Astrocyte (in vitro differentiated cells and primary cell): Measurements from ENCODE around the gene ITGAX. TPM values are rescaled to one million over a fixed set of nuclear protein-coding genes. Genes with fewer than 3 reads are reported as not detected.
"Not testable (repeated sequence)": the region's sequence is repeated elsewhere in the genome, so short reads cannot be mapped to it uniquely, and the experiment has no call there.

Experiments
- DNase-seq: peaks from one replicate; pipeline ENCODE4 v3.0.0-alpha.2; 2010; ENCODE audit warnings: low read depth
- FAIRE-seq: peaks from 2 replicates; lab custom pipeline; 2011; peaks lifted over from hg19 to GRCh38; lab: Jason Lieb, UNC
- H2AFZ ChIP-seq: 2 replicates; pipeline ENCODE4 v1.6.0; 2012; ENCODE audit warnings: low read depth, low read length, inconsistent platforms
- H3K27ac ChIP-seq: 2 replicates; pipeline ENCODE4 v1.5.1; 2011; ENCODE audit warnings: low read depth, low read length, inconsistent platforms
- H3K27me3 ChIP-seq: 2 replicates; pipeline ENCODE4 v1.6.0; 2011; ENCODE audit warnings: low read length, inconsistent platforms; ENCODE audit not compliant: insufficient read depth
- H3K36me3 ChIP-seq: 2 replicates; pipeline ENCODE4 v1.5.1; 2011; ENCODE audit warnings: low read length, inconsistent platforms; ENCODE audit not compliant: insufficient read depth
- H3K4me1 ChIP-seq: 2 replicates; pipeline ENCODE4 v1.5.1; 2011; ENCODE audit warnings: low read length, inconsistent platforms; ENCODE audit not compliant: insufficient read depth
- H3K4me2 ChIP-seq: 2 replicates; pipeline ENCODE4 v1.6.0; 2012; ENCODE audit warnings: low read length, inconsistent platforms
- H3K4me3 ChIP-seq: 2 replicates; pipeline ENCODE4 v1.5.1; 2011; ENCODE audit warnings: low read depth, mild to moderate bottlenecking, low read length, inconsistent platforms; ENCODE audit not compliant: insufficient read depth
- H3K79me2 ChIP-seq: 2 replicates; pipeline ENCODE4 v1.6.0; 2012; ENCODE audit warnings: mild to moderate bottlenecking, low read length, inconsistent platforms; ENCODE audit not compliant: insufficient read depth
- H3K9ac ChIP-seq: 2 replicates; pipeline ENCODE4 v1.6.0; 2012; ENCODE audit warnings: mild to moderate bottlenecking, low read length, inconsistent platforms
- H3K9me3 ChIP-seq: 2 replicates; pipeline ENCODE4 v1.5.1; 2012; ENCODE audit warnings: low read depth, mild to moderate bottlenecking, low read length, inconsistent platforms; ENCODE audit not compliant: insufficient read depth
- H4K20me1 ChIP-seq: 2 replicates; pipeline ENCODE4 v1.6.0; 2012; ENCODE audit warnings: low read length, inconsistent platforms; ENCODE audit not compliant: insufficient read depth
- H3K27ac Mint-ChIP-seq: one replicate; pipeline ENCODE4 v1.8.0; 2021; ENCODE audit warnings: mild to moderate bottlenecking, mixed read lengths; ENCODE audit not compliant: unreplicated experiment
- H3K27me3 Mint-ChIP-seq: one replicate; pipeline ENCODE4 v1.8.0; 2021; ENCODE audit warnings: low read depth, mixed read lengths; ENCODE audit not compliant: unreplicated experiment
- H3K36me3 Mint-ChIP-seq: one replicate; pipeline ENCODE4 v1.8.0; 2021; ENCODE audit warnings: low read depth, mixed read lengths; ENCODE audit not compliant: unreplicated experiment
- H3K4me1 Mint-ChIP-seq: one replicate; pipeline ENCODE4 v1.8.0; 2021; ENCODE audit warnings: low read depth, mixed read lengths; ENCODE audit not compliant: unreplicated experiment
- H3K4me3 Mint-ChIP-seq: one replicate; pipeline ENCODE4 v1.8.0; 2021; ENCODE audit warnings: mild to moderate bottlenecking, moderate library complexity, mixed read lengths; ENCODE audit not compliant: unreplicated experiment
- H3K9me3 Mint-ChIP-seq: one replicate; pipeline ENCODE4 v1.8.0; 2021; ENCODE audit warnings: mild to moderate bottlenecking, mixed read lengths; ENCODE audit not compliant: unreplicated experiment
- CTCF ChIP-seq: IDR thresholded peaks from 2 replicates; pipeline ENCODE4 v1.5.1; 2011; ENCODE audit warnings: low read depth, mild to moderate bottlenecking, inconsistent platforms, low read length, moderate library complexity; ENCODE audit not compliant: insufficient read depth
- EZH2 ChIP-seq: IDR thresholded peaks from 2 replicates; pipeline ENCODE4 v1.6.1; 2012; ENCODE audit warnings: mild to moderate bottlenecking, low read length, inconsistent platforms; ENCODE audit not compliant: insufficient read depth
- total RNA-seq: library from RNA; stranded (reverse); gene quantifications from 2 replicates; pipeline ENCODE4 v1.2.1, GENCODE V29; 2021

ITGAX gene
- total RNA-seq, 1 donor from 2014 or later: 0.27 TPM

GRCh38 chr16:31338166-31338685 is 16.8 kb upstream of the ITGAX start:
- not testable (repeated sequence) for H3K9me3 ChIP-seq, H3K27ac Mint-ChIP-seq, DNase-seq, H3K4me3 ChIP-seq, H3K4me1 ChIP-seq, H4K20me1 ChIP-seq, H3K4me1 Mint-ChIP-seq, H3K4me2 ChIP-seq, H3K36me3 Mint-ChIP-seq, H2AFZ ChIP-seq, H3K79me2 ChIP-seq, H3K4me3 Mint-ChIP-seq, H3K36me3 ChIP-seq, H3K27me3 ChIP-seq, H3K9ac ChIP-seq, H3K27ac ChIP-seq, H3K9me3 Mint-ChIP-seq, FAIRE-seq
- H3K27me3 Mint-ChIP-seq: peaks cover 36% of the 10 kb centered on the region

GRCh38 chr16:31344712-31345111 is 10.3 kb upstream of the ITGAX start:
- FAIRE-seq: no peak
- no peaks in the 10 kb centered on the region for H4K20me1 ChIP-seq
- H3K27me3 ChIP-seq: no peaks in the 10 kb centered on the region
- no peak for DNase-seq
- no peak overlapping the region for H3K4me2 ChIP-seq
- no peaks in the 10 kb centered on the region for H3K9me3 Mint-ChIP-seq
- no peaks in the 10 kb centered on the region for H3K36me3 ChIP-seq
- no peaks in the 10 kb centered on the region for H3K4me1 ChIP-seq
- H3K9ac ChIP-seq: no peak overlapping the region
- no peaks in the 10 kb centered on the region for H3K79me2 ChIP-seq
- TF ChIP-seq CTCF (no peak), EZH2 (no peak)
- no peak overlapping the region for H3K4me3 Mint-ChIP-seq
- no peak overlapping the region for H3K27ac ChIP-seq
- no peaks in the 10 kb centered on the region for H3K4me1 Mint-ChIP-seq
- H3K4me3 ChIP-seq: no peak overlapping the region
- H3K36me3 Mint-ChIP-seq: no peaks in the 10 kb centered on the region
- no peak overlapping the region for H2AFZ ChIP-seq
- peaks cover 3% of the 10 kb centered on the region for H3K9me3 ChIP-seq
- H3K27ac Mint-ChIP-seq: no peak overlapping the region
- H3K27me3 Mint-ChIP-seq: peaks cover 25% of the 10 kb centered on the region

- no peak overlapping the region for H3K4me3 Mint-ChIP-seq
- H3K9me3 Mint-ChIP-seq: no peaks in the 10 kb centered on the region
- Histone ChIP-seq H3K79me2 (no peaks in the 10 kb centered on the region), H3K27ac (no peak overlapping the region), H3K27me3 (no peaks in the 10 kb centered on the region), H3K4me2 (no peak overlapping the region), H3K9me3 (peaks cover 6% of the 10 kb centered on the region), H2AFZ (no peak overlapping the region), H4K20me1 (no peaks in the 10 kb centered on the region), H3K36me3 (no peaks in the 10 kb centered on the region), H3K4me3 (no peak overlapping the region), H3K4me1 (no peaks in the 10 kb centered on the region), H3K9ac (no peak overlapping the region)
- H3K27me3 Mint-ChIP-seq: peaks cover 36% of the 10 kb centered on the region
- H3K4me1 Mint-ChIP-seq: no peaks in the 10 kb centered on the region
- no peaks in the 10 kb centered on the region for H3K36me3 Mint-ChIP-seq
- no peak overlapping the region for H3K27ac Mint-ChIP-seq
- DNase-seq (no peak), FAIRE-seq (no peak)
- TF ChIP-seq CTCF (no peak), EZH2 (no peak)
Observed at GRCh38 chr16:31347445-31347844, 7.5 kb upstream of the ITGAX start.
